Measurements from ENCODE around the gene SPATA33. TPM values are rescaled to one million over a fixed set of nuclear protein-coding genes. Genes with fewer than 3 reads are reported as not detected.

Gene SPATA33
- total RNA-seq, 1 experiment from 2014 or later, result 17.4 TPM

- Histone ChIP-seq H3K4me2 (ENCODE audit: insufficient read depth, insufficient read length, low read length) (no peak overlapping the region), H3K9ac (ENCODE audit: extremely low read depth, insufficient read length, low read length) (no peak overlapping the region)
These were observed 28.3 kb downstream of the SPATA33 start for GRCh38 chr16:89685916-89686315.

More at GRCh38 chr16:89685916-89686315, 28.3 kb downstream of the SPATA33 start:
- Histone ChIP-seq H3T11ph (ENCODE audit: low read length) (no peak overlapping the region), H4K5ac (ENCODE audit: insufficient read length, low read depth, low read length) (no peak overlapping the region), H3K79me2 (ENCODE audit: insufficient read depth, low read length) (no peaks in the 10 kb centered on the region), H3K27ac (ENCODE audit: insufficient read length, low read depth, low read length) (no peak overlapping the region), H4K8ac (replicated peaks; ENCODE audit: insufficient read length, low read depth, low read length) (no peak overlapping the region), H3K14ac (ENCODE audit: insufficient read depth, low read length) (no peak overlapping the region), H3K9me3 (ENCODE audit: control insufficient read depth, low read depth, low read length) (peaks cover 27% of the 10 kb centered on the region), H3K56ac (ENCODE audit: insufficient read length, low read depth, low read length) (no peak overlapping the region), H2BK5ac (ENCODE audit: insufficient read length, low read length) (no peak overlapping the region), H3K18ac (ENCODE audit: insufficient read length, low read depth, low read length) (no peak overlapping the region), H3K4ac (ENCODE audit: low read depth, low read length) (no peak overlapping the region), H3K79me1 (ENCODE audit: insufficient read depth, low read depth, low read length, poor library complexity, severe bottlenecking) (no peaks in the 10 kb centered on the region), H3K23ac (ENCODE audit: insufficient read length, low read depth, low read length) (no peak overlapping the region), H2AK5ac (ENCODE audit: insufficient read length, low read length) (no peak overlapping the region), H2BK120ac (ENCODE audit: low read depth, low read length, poor library complexity, severe bottlenecking) (no peak overlapping the region), H3K23me2 (ENCODE audit: insufficient read length, low read depth, low read length, poor library complexity, severe bottlenecking) (peaks cover 8% of the 10 kb centered on the region), H2AFZ (ENCODE audit: low read length) (no peak overlapping the region), H2BK12ac (ENCODE audit: insufficient read length, low read depth, low read length) (no peak overlapping the region), H2BK15ac (ENCODE audit: low read depth, low read length) (no peak overlapping the region), H3K27me3 (ENCODE audit: insufficient read depth, low read length) (no peaks in the 10 kb centered on the region), H4K91ac (ENCODE audit: insufficient read length, low read depth, low read length) (no peak overlapping the region), H2BK20ac (ENCODE audit: low read depth, low read length, poor library complexity, severe bottlenecking) (no peak overlapping the region), H3K4me1 (ENCODE audit: insufficient read depth, low read length) (no peaks in the 10 kb centered on the region), H4K20me1 (ENCODE audit: control insufficient read depth, insufficient read depth, insufficient read length) (no peaks in the 10 kb centered on the region)
- Mint-ChIP-seq H3K27me3 (ENCODE audit: low read depth) (peaks cover 3% of the 10 kb centered on the region), H3K9me3 (peaks cover 46 to 50% of the 10 kb centered on the region in 2 experiments), H3K4me1 (peaks cover 6 to 7% of the 10 kb centered on the region in 2 experiments), H3K27ac (no peak overlapping the region), H3K4me3 (peak overlapping the region in 1 of 2 experiments; percentile 62; a peak in 3 of 5 replicates), H3K36me3 (ENCODE audit: insufficient read depth in 1 of 3, low read depth in 3 of 3) (peaks cover 63 to 78% (median 64%) of the 10 kb centered on the region in 3 experiments)
- TF ChIP-seq CTCF (conservative IDR thresholded peaks at IDR 0.05), result no peak
- no CpG with 5 or more reads among the region's 1 CpG for WGBS (ENCODE audit: extremely low coverage, insufficient read length, low lambda C conversion rate)
- no peak for DNase-seq
